Measurements from ENCODE around the gene LRIT1. TPM values are rescaled to one million over a fixed set of nuclear protein-coding genes. Genes with fewer than 3 reads are reported as not detected.

The LRIT1 gene
- total RNA-seq, 1 experiment from 2014 or later: not detected

GRCh38 chr10:84224411-84225028 is 16.8 kb downstream of the LRIT1 start (continued):
- TF ChIP-seq ARID4B (CRISPR knock-in tag; IDR thresholded peaks at IDR 0.05; ENCODE audit: borderline replicate concordance) (peak; percentile 68; the same call in 1 of the 2 replicates), SP1 (CRISPR knock-in tag; conservative IDR thresholded peaks at IDR 0.05) (no peak), KAT7 (CRISPR knock-in tag; IDR thresholded peaks at IDR 0.05; ENCODE audit: borderline replicate concordance) (no peak), FOXK1 (CRISPR knock-in tag; IDR thresholded peaks at IDR 0.05) (no peak), IRF1 (CRISPR knock-in tag; IDR thresholded peaks at IDR 0.05) (no peak), CTCF (IDR thresholded peaks at IDR 0.05) (no peak), ERG (CRISPR knock-in tag; IDR thresholded peaks at IDR 0.05) (no peak), TP53 (CRISPR knock-in tag; IDR thresholded peaks at IDR 0.05) (peak; percentile 79; the same call in 1 of the 2 replicates), JUN (CRISPR knock-in tag; IDR thresholded peaks at IDR 0.05) (peak; percentile 86), USF1 (CRISPR knock-in tag; IDR thresholded peaks at IDR 0.05) (peak; percentile 47; the same call in 1 of the 2 replicates), NR2C2 (CRISPR knock-in tag; IDR thresholded peaks at IDR 0.05) (no peak), FOXJ3 (CRISPR knock-in tag; IDR thresholded peaks at IDR 0.05; ENCODE audit: borderline replicate concordance) (no peak), ZNF532 (CRISPR knock-in tag; IDR thresholded peaks at IDR 0.05; ENCODE audit: borderline replicate concordance) (no peak), RELA (CRISPR knock-in tag; IDR thresholded peaks at IDR 0.05; ENCODE audit: borderline replicate concordance) (no peak), ZNF121 (CRISPR knock-in tag; IDR thresholded peaks at IDR 0.05) (no peak), ZNF263 (CRISPR knock-in tag; IDR thresholded peaks at IDR 0.05; ENCODE audit: low read depth) (no peak), ZNF425 (CRISPR knock-in tag; conservative IDR thresholded peaks at IDR 0.05) (no peak), ESRRA (CRISPR knock-in tag; IDR thresholded peaks at IDR 0.05; ENCODE audit: borderline replicate concordance) (no peak), PRDM15 (CRISPR knock-in tag; IDR thresholded peaks at IDR 0.05) (no peak)
